Testis (tissue), 2 donors: ENCODE measurements around the gene SSX5.

Experiments used
- CTCF ChIP-seq, 3 experiments: fragments of 450-650 bp in 2 of 3; fragments of 200-600 bp in 1 of 3; sonication (generic) in 1 of 3; IDR thresholded peaks; one replicate each; pipeline ENCODE4 v1.5.1; 2016 to 2019; ENCODE audit warnings: antibody characterized with exemption in 3 of 3, mild to moderate bottlenecking in 2 of 3, moderate library complexity in 1 of 3
- POLR2A ChIP-seq: fragments of 450-650 bp; IDR thresholded peaks from one replicate; pipeline ENCODE4 v1.6.1; 2017; ENCODE audit warnings: antibody characterized with exemption, mild to moderate bottlenecking, moderate library complexity

GRCh38 chrX:48154796-48155195 lies 41.8 kb downstream of the SSX5 start:
- TF ChIP-seq CTCF (IDR thresholded peaks at IDR 0.05) (no peak), POLR2A (no peak)
